Measurements from ENCODE around the gene ARHGAP32.

ARHGAP32 gene

GRCh38 chr11:128963744-128964325, 228.3 kb downstream of the ARHGAP32 start:
- in situ Hi-C loops (cut with HindIII; ENCODE audit: low sequenced_read_pairs) = no loop called here

GRCh38 chr11:128962896-128963295, 229.2 kb downstream of the ARHGAP32 start:
- in situ Hi-C loops (cut with HindIII; ENCODE audit: low sequenced_read_pairs) = no loop called here

GRCh38 chr11:128961645-128962044, 230.5 kb downstream of the ARHGAP32 start:
- in situ Hi-C loops (cut with HindIII; ENCODE audit: low sequenced_read_pairs) = no loop called here

GRCh38 chr11:128957202-128957482, 235.0 kb downstream of the ARHGAP32 start:
- in situ Hi-C loops (cut with HindIII; ENCODE audit: low sequenced_read_pairs) = no loop called here

- in situ Hi-C loops (cut with HindIII; ENCODE audit: low sequenced_read_pairs) = no loop called here
Measured at GRCh38 chr11:128956401-128957201, 235.5 kb downstream of the ARHGAP32 start.

GRCh38 chr11:128955636-128956035, 236.5 kb downstream of the ARHGAP32 start:
- in situ Hi-C loops (cut with HindIII; ENCODE audit: low sequenced_read_pairs) = no loop called here

GRCh38 chr11:128953151-128953550, 239.0 kb downstream of the ARHGAP32 start:
- in situ Hi-C loops (cut with HindIII; ENCODE audit: low sequenced_read_pairs) = no loop called here

- in situ Hi-C loops (cut with HindIII; ENCODE audit: low sequenced_read_pairs) = no loop called here
Measured at GRCh38 chr11:128949791-128950454, 242.2 kb downstream of the ARHGAP32 start.

- in situ Hi-C loops (cut with HindIII; ENCODE audit: low sequenced_read_pairs) = no loop called here
Measured at GRCh38 chr11:128948583-128948982, 243.5 kb downstream of the ARHGAP32 start.

- in situ Hi-C loops (cut with HindIII; ENCODE audit: low sequenced_read_pairs) = no loop called here
Measured at GRCh38 chr11:128947773-128948172, 244.4 kb downstream of the ARHGAP32 start.

- in situ Hi-C loops (cut with HindIII; ENCODE audit: low sequenced_read_pairs) = no loop called here
Measured at GRCh38 chr11:128946648-128947047, 245.5 kb downstream of the ARHGAP32 start.

GRCh38 chr11:128943428-128943976, 248.6 kb downstream of the ARHGAP32 start:
- in situ Hi-C loops (cut with HindIII; ENCODE audit: low sequenced_read_pairs) = no loop called here

- in situ Hi-C loops (cut with HindIII; ENCODE audit: low sequenced_read_pairs) = no loop called here
Measured at GRCh38 chr11:128942817-128943427, 249.2 kb downstream of the ARHGAP32 start, which contains the start of gene TP53AIP1. Gene TP53AIP1, minus strand, starts transcription at chr11:128942871. Its CDS starts 5,053 bp downstream, at chr11:128937818.

GRCh38 chr11:128942272-128942612, 249.9 kb downstream of the ARHGAP32 start:
- in situ Hi-C loops (cut with HindIII; ENCODE audit: low sequenced_read_pairs) = no loop called here

GRCh38 chr11:128941573-128942271, 250.4 kb downstream of the ARHGAP32 start:
- in situ Hi-C loops (cut with HindIII; ENCODE audit: low sequenced_read_pairs) = no loop called here

- in situ Hi-C loops (cut with HindIII; ENCODE audit: low sequenced_read_pairs) = no loop called here
Measured at GRCh38 chr11:128941110-128941509, 251.0 kb downstream of the ARHGAP32 start.

- in situ Hi-C loops (cut with HindIII; ENCODE audit: low sequenced_read_pairs) = no loop called here
Measured at GRCh38 chr11:128940603-128941002, 251.5 kb downstream of the ARHGAP32 start.

- in situ Hi-C loops (cut with HindIII; ENCODE audit: low sequenced_read_pairs) = no loop called here
Measured at GRCh38 chr11:128940156-128940555, 252.0 kb downstream of the ARHGAP32 start.

- in situ Hi-C loops (cut with HindIII; ENCODE audit: low sequenced_read_pairs) = loop anchor here (5.0 kb wide), 1 partner anchor 47 kb away; the partner anchor contains the start of gene KCNJ5
Measured at GRCh38 chr11:128939591-128939990, 252.5 kb downstream of the ARHGAP32 start.

GRCh38 chr11:128938156-128938885, 253.8 kb downstream of the ARHGAP32 start:
- in situ Hi-C loops (cut with HindIII; ENCODE audit: low sequenced_read_pairs) = loop anchor here (5.0 kb wide), 1 partner anchor 46 kb away; the partner anchor contains the start of gene KCNJ5

Measured in DLD1 (cell line).